ENCODE results near the gene PRRC2C.

DNA sequence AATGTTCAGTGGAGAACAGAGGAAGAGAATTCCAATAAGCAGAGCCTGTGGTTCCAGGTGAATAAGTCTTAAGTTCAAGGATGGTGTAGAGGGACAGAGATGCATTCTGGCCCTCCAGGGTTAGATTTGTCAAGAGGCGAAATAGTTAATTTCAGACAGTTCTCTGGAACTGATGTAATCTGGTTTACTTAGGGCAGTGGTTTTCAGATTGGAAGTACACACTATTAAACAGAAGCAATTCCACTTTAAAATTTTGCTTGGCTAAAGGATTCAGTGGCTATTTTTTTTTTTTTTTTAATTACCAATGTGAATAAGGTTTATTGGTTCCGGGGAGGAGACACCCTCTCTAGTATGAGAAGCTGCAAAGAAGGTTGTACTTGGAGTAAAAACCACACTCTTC is 111.4 kb downstream of the PRRC2C start:
- TF ChIP-seq, protein P1, sequence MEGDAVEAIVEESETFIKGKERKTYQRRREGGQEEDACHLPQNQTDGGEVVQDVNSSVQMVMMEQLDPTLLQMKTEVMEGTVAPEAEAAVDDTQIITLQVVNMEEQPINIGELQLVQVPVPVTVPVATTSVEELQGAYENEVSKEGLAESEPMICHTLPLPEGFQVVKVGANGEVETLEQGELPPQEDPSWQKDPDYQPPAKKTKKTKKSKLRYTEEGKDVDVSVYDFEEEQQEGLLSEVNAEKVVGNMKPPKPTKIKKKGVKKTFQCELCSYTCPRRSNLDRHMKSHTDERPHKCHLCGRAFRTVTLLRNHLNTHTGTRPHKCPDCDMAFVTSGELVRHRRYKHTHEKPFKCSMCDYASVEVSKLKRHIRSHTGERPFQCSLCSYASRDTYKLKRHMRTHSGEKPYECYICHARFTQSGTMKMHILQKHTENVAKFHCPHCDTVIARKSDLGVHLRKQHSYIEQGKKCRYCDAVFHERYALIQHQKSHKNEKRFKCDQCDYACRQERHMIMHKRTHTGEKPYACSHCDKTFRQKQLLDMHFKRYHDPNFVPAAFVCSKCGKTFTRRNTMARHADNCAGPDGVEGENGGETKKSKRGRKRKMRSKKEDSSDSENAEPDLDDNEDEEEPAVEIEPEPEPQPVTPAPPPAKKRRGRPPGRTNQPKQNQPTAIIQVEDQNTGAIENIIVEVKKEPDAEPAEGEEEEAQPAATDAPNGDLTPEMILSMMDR (conservative IDR thresholded peaks at IDR 0.05; ENCODE audit: low read depth in 2 of 2), result no peak
- TF ChIP-seq POLR2AphosphoS5 (IDR thresholded peaks at IDR 0.05; ENCODE audit: low read depth), result no peak
